Inferior parietal cortex (tissue), 1 donor: Measurements from ENCODE around the gene GUCA2A.
A peak's percentile ranks its signal among the peaks of the same experiment; 100 is the strongest.

Experiments
- DNase-seq: peaks from one replicate; pipeline ENCODE4 v3.0.0-alpha.2; 2016; ENCODE audit errors: extremely low spot score

The GUCA2A gene

GRCh38 chr1:42176902-42177519, 12.5 kb upstream of the GUCA2A start:
- DNase-seq, result peak; percentile 59

GRCh38 chr1:42175314-42176054, 10.9 kb upstream of the GUCA2A start:
- DNase-seq, result no peak

GRCh38 chr1:42173961-42174735, 9.6 kb upstream of the GUCA2A start:
- DNase-seq, result peak; percentile 32

DNA sequence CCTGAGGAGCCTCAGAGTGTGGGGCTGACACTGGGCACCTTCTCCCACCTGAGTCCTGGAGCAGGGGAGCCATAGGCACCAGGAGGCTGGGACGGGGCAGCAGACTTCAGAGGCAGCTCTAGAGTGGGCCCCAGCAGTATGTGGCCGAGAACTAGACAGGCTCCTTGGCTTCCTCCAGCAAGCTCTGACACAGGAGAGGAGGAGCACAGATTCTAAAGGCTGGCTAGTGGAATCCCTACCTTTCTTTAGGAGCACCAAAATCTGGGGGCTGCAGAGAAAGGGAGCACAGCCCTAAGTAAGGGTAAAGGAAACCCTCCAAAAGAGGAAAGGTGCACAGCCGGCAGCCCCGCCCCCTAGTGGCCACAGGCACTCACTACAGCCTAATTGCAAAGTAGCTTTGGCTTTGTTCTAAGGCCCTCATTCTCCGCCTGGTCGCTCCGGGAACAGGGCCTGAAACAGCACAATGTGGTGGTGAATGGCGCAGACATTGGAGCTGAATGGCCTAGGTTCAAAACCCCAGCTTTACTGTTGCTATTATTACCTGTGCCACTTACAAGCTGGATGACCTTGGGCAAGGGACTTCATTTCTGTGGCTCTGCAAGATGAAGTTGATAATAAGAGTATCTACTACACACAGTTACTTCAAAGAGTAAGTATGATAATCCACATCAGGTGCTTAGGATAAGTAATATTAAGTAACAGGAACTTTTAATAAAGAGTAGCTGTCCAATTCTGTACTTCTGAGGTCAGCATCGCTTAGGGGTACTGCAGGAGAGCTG, 8.8 kb upstream of the GUCA2A start:
- peak; percentile 79 for DNase-seq

- no peak for DNase-seq
These were observed 8.0 kb upstream of the GUCA2A start for GRCh38 chr1:42172381-42173133.

DNA sequence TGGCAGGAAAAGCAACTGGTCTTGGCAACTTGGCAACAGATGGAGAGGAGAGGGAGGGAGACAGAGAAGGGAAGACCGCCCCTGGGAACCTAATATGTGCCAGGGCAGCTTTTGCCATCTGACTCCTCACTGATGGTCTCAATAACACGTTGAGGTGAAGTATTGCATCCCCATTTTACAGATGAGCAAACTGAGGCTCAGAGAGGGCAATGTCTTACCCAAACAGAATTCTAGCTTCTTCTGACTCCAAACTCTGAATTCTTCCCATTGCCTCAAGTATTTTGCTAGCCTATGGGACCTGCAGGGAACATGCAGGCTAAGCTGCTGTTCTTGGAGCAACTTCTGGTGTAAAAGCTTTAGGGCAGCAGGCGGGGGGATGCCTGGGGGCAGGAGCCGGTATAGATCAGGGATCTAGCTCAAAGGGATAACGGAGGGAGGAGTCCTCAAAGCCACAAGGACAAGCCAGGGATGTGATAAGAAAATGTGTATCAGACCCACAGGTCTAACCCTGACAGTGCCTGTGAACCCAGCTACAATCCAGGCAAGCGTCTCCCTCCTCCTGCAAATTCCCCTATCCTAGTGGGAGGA, 7.2 kb upstream of the GUCA2A start:
- DNase-seq, result no peak

- DNase-seq, result no peak
These were observed 6.5 kb upstream of the GUCA2A start for GRCh38 chr1:42170779-42171621.

DNA sequence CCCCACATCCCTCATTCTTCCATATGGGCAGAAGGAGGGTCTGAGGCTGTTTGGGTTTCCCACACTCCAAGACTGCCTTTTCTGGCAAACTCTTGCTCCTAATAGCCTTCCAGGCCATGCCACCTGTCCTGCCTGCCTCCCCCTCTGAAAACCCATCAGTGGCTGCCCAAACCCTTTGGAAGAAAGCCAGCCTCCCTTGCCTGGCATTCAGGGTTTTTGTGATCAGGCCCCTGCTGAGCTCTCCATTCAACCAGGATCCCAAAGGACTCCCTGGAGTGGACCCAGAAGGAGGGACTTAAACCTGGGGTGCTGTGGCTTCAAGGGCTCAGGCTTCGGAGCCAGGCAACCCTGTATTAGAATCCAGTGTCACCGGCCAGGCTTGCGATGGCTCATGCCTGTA, 4.2 kb upstream of the GUCA2A start:
- no peak for DNase-seq

DNA sequence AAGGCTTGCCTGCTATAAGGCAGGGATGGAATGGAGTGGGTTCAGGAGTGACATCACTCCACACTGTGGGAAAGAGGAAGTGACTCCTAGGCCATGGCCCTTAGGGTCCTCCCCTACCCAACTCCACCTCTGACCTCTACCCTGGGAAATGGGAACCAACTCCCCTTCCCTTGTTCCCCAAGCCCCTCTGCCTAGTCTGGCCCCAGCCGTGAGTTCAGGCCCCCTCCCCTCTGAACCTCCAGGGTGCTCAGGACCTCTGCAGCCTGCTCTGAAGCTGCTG, 3.8 kb upstream of the GUCA2A start:
- no peak for DNase-seq

- no peak for DNase-seq
These were observed 3.3 kb upstream of the GUCA2A start for GRCh38 chr1:42167611-42168390.

DNA sequence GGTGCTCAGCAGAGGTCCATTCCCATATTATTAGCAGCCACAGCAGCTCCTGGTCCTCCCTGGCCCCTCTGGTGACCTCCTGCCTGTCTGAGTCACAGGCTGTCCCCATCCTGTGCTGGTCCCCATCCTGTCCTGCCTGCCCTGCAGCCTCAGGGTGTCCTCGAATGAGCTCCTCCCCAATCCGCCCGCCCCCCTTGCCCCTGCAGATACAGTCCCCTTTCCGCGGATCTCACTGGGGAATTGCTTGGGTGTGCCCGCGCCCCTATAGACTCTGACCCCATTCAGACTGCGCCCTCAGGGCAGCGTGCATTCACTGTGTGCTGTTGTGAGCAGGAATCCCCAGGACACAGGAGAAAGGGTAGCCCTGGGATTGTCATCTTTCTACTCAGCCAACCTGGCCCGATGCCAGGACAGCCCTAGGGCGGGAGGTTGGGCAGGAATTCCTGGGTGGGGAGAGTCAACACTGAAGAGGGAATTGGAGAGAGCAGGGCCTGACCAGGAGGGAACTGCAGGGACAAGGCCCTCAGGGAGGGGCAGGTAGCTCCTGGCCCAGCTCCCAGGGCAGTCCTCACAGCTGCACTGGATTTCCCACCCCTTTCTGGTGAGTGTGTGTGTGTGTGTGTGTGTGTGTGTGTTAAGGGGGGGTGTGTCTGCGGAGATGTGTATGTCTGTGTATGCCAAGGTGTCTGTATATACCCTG, 1.1 kb upstream of the GUCA2A start:
- DNase-seq, result no peak

- no peak for DNase-seq
These were observed 725 bp downstream of the GUCA2A start for GRCh38 chr1:42163536-42164503.

GRCh38 chr1:42163114-42163513, 1.4 kb downstream of the GUCA2A start:
- no peak for DNase-seq

DNA sequence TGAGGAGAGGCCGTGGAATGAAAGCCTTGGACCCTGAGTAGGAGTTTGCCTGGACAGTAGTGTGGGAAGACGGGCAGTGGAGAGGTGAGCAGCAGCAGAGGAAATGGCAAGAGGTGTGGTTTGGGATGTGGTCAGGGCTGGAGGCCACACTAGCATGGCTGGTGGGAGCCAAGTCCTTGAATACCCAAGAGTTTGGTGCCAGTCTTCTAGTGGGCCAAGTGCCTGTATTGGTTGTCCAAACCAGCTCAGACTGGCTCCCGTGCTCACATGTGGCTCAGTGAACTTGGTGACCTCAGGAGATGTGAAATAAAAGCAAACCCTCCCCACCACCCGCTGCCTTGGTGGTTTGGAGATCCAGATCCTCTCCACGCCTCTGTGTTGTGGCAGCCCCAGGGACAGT, 2.4 kb downstream of the GUCA2A start:
- no peak for DNase-seq

DNA sequence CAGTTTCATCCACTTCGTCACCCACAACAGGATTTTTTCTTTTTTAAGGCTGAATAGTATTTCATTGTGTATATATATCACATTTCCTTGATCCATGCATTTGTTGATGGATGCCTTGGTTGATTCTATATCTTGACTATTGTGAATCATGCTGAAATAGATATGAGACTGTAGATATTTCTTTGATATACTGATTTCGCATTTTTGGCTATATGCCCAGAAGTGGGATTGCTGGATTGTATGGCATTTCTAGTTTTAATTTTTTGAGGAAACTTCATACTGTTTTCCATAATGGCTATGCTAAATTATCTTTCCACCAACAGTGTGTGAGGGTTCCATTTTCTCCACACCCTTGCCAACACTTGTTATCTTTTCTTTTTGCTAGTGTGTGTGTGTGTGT, 6.4 kb downstream of the GUCA2A start:
- no peak for DNase-seq

DNA sequence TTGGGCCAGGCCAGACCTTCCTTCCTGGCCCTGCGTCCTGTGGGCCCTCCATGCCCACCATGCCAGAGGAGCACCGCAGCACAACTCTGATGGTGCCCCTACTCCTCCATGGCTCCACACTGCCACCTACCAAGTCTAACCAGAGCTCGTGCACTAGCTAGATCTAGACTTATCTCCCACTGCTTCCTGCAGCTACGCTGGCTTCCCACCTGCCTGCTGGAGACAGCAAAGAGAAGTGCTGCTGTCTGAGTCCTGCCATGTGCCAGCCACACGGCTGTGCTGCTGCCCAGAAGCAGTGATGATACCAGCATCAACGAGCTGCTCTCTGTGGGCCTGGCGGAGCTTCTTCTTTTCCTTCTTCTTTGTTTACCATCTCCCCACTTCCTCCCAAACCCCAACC, 6.9 kb downstream of the GUCA2A start:
- DNase-seq, result no peak

GRCh38 chr1:42155362-42155761, 9.2 kb downstream of the GUCA2A start:
- DNase-seq, result no peak

DNA sequence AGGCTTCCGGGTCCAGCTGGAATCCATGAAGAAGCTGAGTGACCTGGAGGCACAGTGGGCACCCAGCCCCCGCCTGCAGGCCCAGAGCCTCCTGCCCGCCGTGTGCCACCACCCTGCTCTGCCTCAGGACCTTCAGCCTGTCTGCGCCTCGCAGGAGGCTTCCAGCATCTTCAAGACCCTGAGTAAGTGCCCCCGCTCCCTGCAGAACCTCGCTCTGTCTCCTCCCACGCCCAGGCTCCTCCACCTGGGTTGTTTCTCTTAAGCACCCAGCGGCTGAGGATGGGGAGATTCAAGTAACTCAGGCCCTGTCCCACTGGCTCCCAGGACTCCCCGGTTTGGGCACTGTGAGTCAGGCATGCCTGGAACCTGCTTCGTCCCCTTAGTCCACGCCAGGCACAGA, 9.9 kb downstream of the GUCA2A start:
- DNase-seq, result no peak
